OCI-LY7 (cell line): ENCODE measurements around the gene CD8A. TPM values are rescaled to one million over a fixed set of nuclear protein-coding genes. Genes with fewer than 3 reads are reported as not detected.

Experiments
- BruUV-seq: library from RNA; stranded (reverse); fragments of 400-500 nt; replicated peaks from 2 replicates; lab custom pipeline; 2021; lab: Mats Ljungman, UMichigan
- CTCF ChIA-PET: fragments of 300-600 bp; sonication (Branson Sonifier 250); formaldehyde crosslinking; loops from one replicate; lab custom pipeline; 2022; ENCODE audit warnings: antibody characterized with exemption; ENCODE audit not compliant: unreplicated experiment; lab: Charles Lee
- POLR2A ChIA-PET: fragments of 300-600 bp; sonication (Branson Sonifier 250); formaldehyde crosslinking; loops from one replicate; lab custom pipeline; 2022; ENCODE audit warnings: antibody characterized with exemption; lab: Charles Lee
- DNase-seq: peaks from one replicate; pipeline ENCODE4 v3.0.0-alpha.2; 2015; ENCODE audit warnings: low spot score
- H2AFZ ChIP-seq: fragments of 200-600 bp; sonication (generic), shearing (Covaris generic); 2 replicates; pipeline ENCODE4 v1.6.1; 2014; ENCODE audit warnings: mild to moderate bottlenecking, antibody characterized with exemption, low read length, moderate library complexity
- H3K27ac ChIP-seq: fragments of 200-600 bp; sonication (generic); 2 replicates; pipeline ENCODE4 v1.5.1; 2014; ENCODE audit warnings: mixed run types, low read depth, mild to moderate bottlenecking, moderate library complexity, low read length, inconsistent platforms; ENCODE audit not compliant: poor library complexity, severe bottlenecking
- H3K36me3 ChIP-seq: fragments of 200-600 bp; sonication (generic); 2 replicates; pipeline ENCODE4 v1.6.1; 2014; ENCODE audit warnings: mild to moderate bottlenecking, antibody characterized with exemption, low read length, moderate library complexity, mixed read lengths; ENCODE audit not compliant: insufficient read depth
- H3K4me1 ChIP-seq: fragments of 200-600 bp; sonication (generic); 2 replicates; pipeline ENCODE4 v1.5.1; 2014; ENCODE audit warnings: mild to moderate bottlenecking, low read length; ENCODE audit not compliant: insufficient read depth, poor library complexity, severe bottlenecking
- H3K4me2 ChIP-seq: fragments of 200-600 bp; sonication (generic); 2 replicates; pipeline ENCODE4 v1.6.1; 2014; ENCODE audit warnings: mild to moderate bottlenecking, low read length
- H3K4me3 ChIP-seq: fragments of 200-600 bp; sonication (generic); 2 replicates; pipeline ENCODE4 v1.5.1; 2014; ENCODE audit warnings: mild to moderate bottlenecking, low read depth, low read length; ENCODE audit not compliant: poor library complexity, severe bottlenecking
- H3K79me2 ChIP-seq: fragments of 200-600 bp; sonication (generic); 2 replicates; pipeline ENCODE4 v1.6.1; 2016; ENCODE audit warnings: low read depth, mild to moderate bottlenecking, low read length, moderate library complexity, mixed read lengths; ENCODE audit not compliant: insufficient read depth
- H3K9me2 ChIP-seq: fragments of 200-600 bp; sonication (generic); 2 replicates; pipeline ENCODE4 v1.6.1; 2016; ENCODE audit warnings: mild to moderate bottlenecking, low read length, mixed read lengths; ENCODE audit not compliant: insufficient read depth
- H3K9me3 ChIP-seq: fragments of 200-600 bp; sonication (generic); 2 replicates; pipeline ENCODE4 v1.6.1; 2014; ENCODE audit warnings: mild to moderate bottlenecking, mixed run types, low read length, mixed read lengths
- H4K20me1 ChIP-seq: fragments of 200-600 bp; sonication (generic); 2 replicates; pipeline ENCODE4 v1.6.1; 2014; ENCODE audit warnings: mild to moderate bottlenecking, antibody characterized with exemption, low read length, moderate library complexity, mixed read lengths; ENCODE audit not compliant: insufficient read depth
- EZH2phosphoT487 ChIP-seq: fragments of 200-600 bp; sonication (generic); IDR thresholded peaks from 2 replicates; pipeline ENCODE4 v1.6.1; 2018; ENCODE audit warnings: low read depth, borderline replicate concordance, mild to moderate bottlenecking, mixed run types, antibody characterized with exemption, low read length, moderate library complexity, mixed read lengths
- intact Hi-C: fragments of 100-400 bp; cut with micrococcal nuclease; formaldehyde crosslinking; loops from one replicate; pipeline ENCODE4 v1.10.0; 2022; ENCODE audit not compliant: unreplicated experiment
- total RNA-seq, 2 experiments: library from RNA; depleted of rRNA in 1 of 2; stranded (reverse); fragments of >200 nt in 1 of 2; shearing (Covaris generic) in 1 of 2; gene quantifications; 2 replicates each; pipeline ENCODE4 v1.2.3, GENCODE V29; 2014 to 2022
- TF ChIP-seq, protein P1 (sequence below): fragments of 200-600 bp; sonication (generic); conservative IDR thresholded peaks from 2 replicates; pipeline ENCODE4 v1.5.1; 2014; ENCODE audit warnings: mild to moderate bottlenecking, antibody characterized with exemption, low read length, moderate library complexity, mixed read lengths

The CD8A gene
- total RNA-seq, 2 experiments from 2014 or later, result not detected

DNA sequence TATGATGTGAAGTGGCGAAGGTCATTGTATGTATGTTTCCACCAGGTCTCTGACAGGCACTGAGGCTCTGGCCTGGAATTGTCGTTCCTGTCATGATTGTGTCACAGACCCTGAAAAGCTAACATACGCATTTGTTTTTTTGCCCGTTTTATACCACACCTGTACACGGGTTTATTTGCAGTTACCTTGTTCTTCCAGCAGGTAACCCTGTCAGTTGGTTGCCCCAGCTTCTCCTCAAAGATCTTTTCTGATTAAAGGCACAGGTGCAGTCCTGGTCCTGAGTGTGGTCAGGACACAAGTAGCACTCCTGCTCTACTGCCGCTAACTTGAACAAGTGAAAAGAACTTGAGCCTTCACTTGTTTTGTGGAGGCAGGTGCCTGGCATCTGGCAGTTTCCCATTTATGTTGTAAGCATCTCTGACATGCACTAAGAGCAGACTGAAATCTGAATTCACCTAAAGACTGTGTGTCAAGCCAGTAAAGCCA is 19.9 kb downstream of the CD8A start:
- TF ChIP-seq, protein P1, sequence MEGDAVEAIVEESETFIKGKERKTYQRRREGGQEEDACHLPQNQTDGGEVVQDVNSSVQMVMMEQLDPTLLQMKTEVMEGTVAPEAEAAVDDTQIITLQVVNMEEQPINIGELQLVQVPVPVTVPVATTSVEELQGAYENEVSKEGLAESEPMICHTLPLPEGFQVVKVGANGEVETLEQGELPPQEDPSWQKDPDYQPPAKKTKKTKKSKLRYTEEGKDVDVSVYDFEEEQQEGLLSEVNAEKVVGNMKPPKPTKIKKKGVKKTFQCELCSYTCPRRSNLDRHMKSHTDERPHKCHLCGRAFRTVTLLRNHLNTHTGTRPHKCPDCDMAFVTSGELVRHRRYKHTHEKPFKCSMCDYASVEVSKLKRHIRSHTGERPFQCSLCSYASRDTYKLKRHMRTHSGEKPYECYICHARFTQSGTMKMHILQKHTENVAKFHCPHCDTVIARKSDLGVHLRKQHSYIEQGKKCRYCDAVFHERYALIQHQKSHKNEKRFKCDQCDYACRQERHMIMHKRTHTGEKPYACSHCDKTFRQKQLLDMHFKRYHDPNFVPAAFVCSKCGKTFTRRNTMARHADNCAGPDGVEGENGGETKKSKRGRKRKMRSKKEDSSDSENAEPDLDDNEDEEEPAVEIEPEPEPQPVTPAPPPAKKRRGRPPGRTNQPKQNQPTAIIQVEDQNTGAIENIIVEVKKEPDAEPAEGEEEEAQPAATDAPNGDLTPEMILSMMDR, result no peak
- no peak for TF ChIP-seq EZH2phosphoT487
- H2AFZ ChIP-seq, result no peak overlapping the region
- no peaks in the 10 kb centered on the region for H3K9me2 ChIP-seq
- no peaks in the 10 kb centered on the region for H3K79me2 ChIP-seq
- H3K9me3 ChIP-seq, result no peaks in the 10 kb centered on the region
- H3K36me3 ChIP-seq, result peaks cover 85% of the 10 kb centered on the region
- intact Hi-C loops, result no loop called here
- no peak overlapping the region for H3K4me3 ChIP-seq
- peaks cover 6% of the 10 kb centered on the region for H3K4me1 ChIP-seq
- no peak for DNase-seq
- ChIA-PET CTCF (no interaction called here), POLR2A (interaction anchor here (1.2 kb wide), 1 partner anchor 9 kb away, joined by 4 read pairs; no protein-coding TSS in a partner anchor)
- H3K4me2 ChIP-seq, result no peak overlapping the region
- BruUV-seq, result no TSS peak
- no peak overlapping the region for H3K27ac ChIP-seq
- H4K20me1 ChIP-seq, result no peaks in the 10 kb centered on the region

DNA sequence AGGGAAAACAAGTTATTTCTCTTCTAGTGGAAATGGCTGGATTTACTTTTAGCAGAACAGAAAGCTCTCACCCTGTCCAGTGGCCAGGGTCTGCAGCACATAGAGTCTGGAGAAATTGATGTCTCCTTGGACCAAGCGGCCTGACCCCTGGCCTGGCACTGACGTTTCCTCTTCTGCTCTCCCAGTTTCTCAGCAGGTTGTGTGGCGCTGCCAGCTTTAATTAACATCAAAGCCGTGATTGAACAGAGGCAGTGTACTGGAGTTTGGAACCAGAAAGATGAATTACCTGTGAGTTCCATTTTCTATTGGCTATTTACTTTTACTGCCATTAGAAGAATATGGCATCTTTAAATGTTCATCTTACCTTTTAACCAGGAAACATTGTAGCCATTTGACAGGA is 20.9 kb downstream of the CD8A start:
- Histone ChIP-seq H3K4me2 (no peak overlapping the region), H2AFZ (no peak overlapping the region), H3K4me1 (peaks cover 6% of the 10 kb centered on the region), H3K4me3 (no peak overlapping the region), H3K27ac (no peak overlapping the region), H3K36me3 (peaks cover 89% of the 10 kb centered on the region), H4K20me1 (no peaks in the 10 kb centered on the region), H3K9me3 (no peaks in the 10 kb centered on the region), H3K9me2 (no peaks in the 10 kb centered on the region), H3K79me2 (no peaks in the 10 kb centered on the region)
- TF ChIP-seq EZH2phosphoT487, result no peak
- TF ChIP-seq, protein P1, result no peak
- ChIA-PET CTCF (interaction anchor here (0.5 kb wide), 1 partner anchor 187 kb away, joined by 3 read pairs; no protein-coding TSS in a partner anchor), POLR2A (interaction anchor here (1.2 kb wide), 1 partner anchor 10 kb away, joined by 4 read pairs; no protein-coding TSS in a partner anchor)
- BruUV-seq, result no TSS peak
- no peak for DNase-seq
- intact Hi-C loops, result no loop called here

DNA sequence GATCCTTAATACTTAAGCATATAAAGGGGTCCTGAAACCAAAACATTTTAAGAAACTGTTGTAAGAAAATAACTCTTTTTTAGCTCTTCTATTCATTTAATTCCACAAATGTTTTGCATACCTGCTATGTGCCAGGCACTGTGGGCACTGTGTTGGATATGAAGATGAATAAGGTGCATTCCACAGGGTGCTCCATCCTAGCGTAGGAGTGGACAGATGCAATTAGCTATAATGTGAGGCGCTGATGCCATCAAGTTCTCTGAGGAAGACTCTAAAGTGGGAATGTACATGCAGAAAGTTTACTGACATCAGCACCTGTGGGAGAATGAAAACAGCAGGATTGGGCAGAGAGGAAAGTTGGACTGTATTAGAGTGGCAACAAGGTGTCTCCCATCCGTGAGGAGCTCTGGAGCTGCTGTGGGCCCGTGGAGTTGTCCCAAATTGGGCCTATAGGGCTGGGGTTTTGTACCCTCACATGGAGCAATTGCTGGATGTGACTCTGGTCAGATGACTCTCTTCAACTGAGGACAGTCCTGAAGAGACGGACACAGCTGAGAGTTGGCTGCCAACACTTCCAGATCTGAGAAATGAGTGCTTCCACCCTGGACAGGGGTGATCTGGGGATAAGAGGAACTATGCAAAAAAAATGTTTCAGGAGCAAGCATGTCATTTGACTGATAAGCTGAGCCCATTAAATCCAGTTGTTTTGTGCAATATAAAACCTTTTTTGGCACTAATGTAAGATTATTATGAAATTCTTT is 22.3 kb downstream of the CD8A start:
- no peak overlapping the region for H3K27ac ChIP-seq
- ChIA-PET CTCF (no interaction called here), POLR2A (interaction anchor here (0.6 to 1.0 kb wide), 3 partner anchors 8 to 60 kb away, joined by 3 read pairs; no protein-coding TSS in a partner anchor)
- peaks cover 74% of the 10 kb centered on the region for H3K36me3 ChIP-seq
- TF ChIP-seq, protein P1, result no peak
- no peak for TF ChIP-seq EZH2phosphoT487
- H3K9me3 ChIP-seq, result no peaks in the 10 kb centered on the region
- H3K9me2 ChIP-seq, result no peaks in the 10 kb centered on the region
- peaks cover 6% of the 10 kb centered on the region for H3K4me1 ChIP-seq
- H3K4me3 ChIP-seq, result no peak overlapping the region
- no peak for DNase-seq
- H2AFZ ChIP-seq, result no peak overlapping the region
- H3K4me2 ChIP-seq, result no peak overlapping the region
- intact Hi-C loops, result no loop called here
- no peaks in the 10 kb centered on the region for H3K79me2 ChIP-seq
- BruUV-seq, result no TSS peak
- no peaks in the 10 kb centered on the region for H4K20me1 ChIP-seq
